ENCODE data around the gene HID1.
"Not testable (repeated sequence)": the region's sequence is repeated elsewhere in the genome, so short reads cannot be mapped to it uniquely, and the experiment has no call there.

The HID1 gene

GRCh38 chr17:74972107-74972972 lies at the start of gene HID1:
TSS of gene HID1 (minus strand) at chr17:74972759. CDS start at chr17:74972656, 103 bp downstream.
- DNase-seq = no peak

- no peak for DNase-seq
Observed at GRCh38 chr17:75020331-75021110, 48.0 kb upstream of the HID1 start.

- DNase-seq = no peak
Observed at GRCh38 chr17:75019710-75020109, 47.2 kb upstream of the HID1 start.

GRCh38 chr17:75019146-75019545 lies 46.6 kb upstream of the HID1 start:
- no peak for DNase-seq

GRCh38 chr17:75013092-75013559 lies 40.6 kb upstream of the HID1 start:
- DNase-seq = no peak

- peak; percentile 61 for DNase-seq
Observed at GRCh38 chr17:75012346-75013091, 40.0 kb upstream of the HID1 start, which contains the start of gene MRPL58. TSS of gene MRPL58 (plus strand) at chr17:75012670. CDS start at chr17:75012687, 17 bp downstream.

- DNase-seq = no peak
Observed at GRCh38 chr17:75012096-75012345, 39.5 kb upstream of the HID1 start.

- DNase-seq = no peak
Observed at GRCh38 chr17:75011401-75012095, 39.0 kb upstream of the HID1 start.

GRCh38 chr17:75010683-75011400 lies 38.3 kb upstream of the HID1 start:
- no peak for DNase-seq

GRCh38 chr17:75009139-75009724 lies 36.7 kb upstream of the HID1 start:
- no peak for DNase-seq

- no peak for DNase-seq
Observed at GRCh38 chr17:75008373-75008772, 35.8 kb upstream of the HID1 start.

GRCh38 chr17:75006653-75007052 lies 34.1 kb upstream of the HID1 start:
- DNase-seq = no peak

GRCh38 chr17:75006084-75006483 lies 33.5 kb upstream of the HID1 start:
- DNase-seq = not testable (repeated sequence)

- DNase-seq = no peak
Observed at GRCh38 chr17:75005291-75005690, 32.7 kb upstream of the HID1 start.

- DNase-seq = no peak
Observed at GRCh38 chr17:75004371-75004770, 31.8 kb upstream of the HID1 start.

GRCh38 chr17:75003957-75004355 lies 31.4 kb upstream of the HID1 start:
- DNase-seq = no peak

GRCh38 chr17:75003070-75003956 lies 30.8 kb upstream of the HID1 start:
- no peak for DNase-seq

GRCh38 chr17:75001915-75002843 lies 29.6 kb upstream of the HID1 start:
- no peak for DNase-seq

- no peak for DNase-seq
Observed at GRCh38 chr17:74999523-74999922, 27.0 kb upstream of the HID1 start.
